Spleen (tissue), 7 donors: ENCODE results near the gene SDK1.

Source experiments
- CTCF ChIP-seq, 11 experiments: fragments of 200-600 bp in 7 of 11; fragments of 450-650 bp in 4 of 11; sonication (generic) in 4 of 11; IDR thresholded peaks in 8 of 11; conservative IDR thresholded peaks in 3 of 11; 1 replicate in 7 of 11; 2 replicates in 4 of 11; pipeline versions ENCODE4 v1.4.0 to v1.8.0; 2016 to 2021; ENCODE audit warnings: antibody characterized with exemption in 11 of 11, inconsistent platforms in 4 of 11, mild to moderate bottlenecking in 1 of 11
- POLR2A ChIP-seq, 3 donors: fragments of 450-650 bp; IDR thresholded peaks; one replicate each; pipeline ENCODE4 v1.5.1; 2017; ENCODE audit warnings: antibody characterized with exemption in 3 of 3, mild to moderate bottlenecking in 1 of 3
- POLR2AphosphoS5 ChIP-seq, 3 donors: sonication (generic); formaldehyde crosslinking; IDR thresholded peaks; one replicate each; pipeline ENCODE4 v1.5.1; 2017; ENCODE audit warnings: antibody characterized with exemption in 3 of 3
- donor health status: DM: no; HTN: no; CAD: no; lungs with moderate emphysema.
- donor health status: DM: no; HTN: no; CAD: no.
- donor health status: DM: no; HTN: no; CAD: no.

- no peak for TF ChIP-seq CTCF (IDR thresholded peaks at IDR 0.05 in 8 of 11, conservative IDR thresholded peaks at IDR 0.05 in 3 of 11)
- no peak for TF ChIP-seq POLR2A (IDR thresholded peaks at IDR 0.05)
- TF ChIP-seq POLR2AphosphoS5 (IDR thresholded peaks at IDR 0.05) = no peak
These were observed 776.9 kb downstream of the SDK1 start for GRCh38 chr7:4077980-4078379.
